Measurements from ENCODE around the gene HEYL. TPM values are rescaled to one million over a fixed set of nuclear protein-coding genes. Genes with fewer than 3 reads are reported as not detected.

HEYL gene
- total and polyA plus RNA-seq, 9 of the 15 experiments (the other 6 are each of a cell fraction or from before 2014, with no cell fraction given), result 0.13 to 0.89 (median 0.25) TPM

DNA sequence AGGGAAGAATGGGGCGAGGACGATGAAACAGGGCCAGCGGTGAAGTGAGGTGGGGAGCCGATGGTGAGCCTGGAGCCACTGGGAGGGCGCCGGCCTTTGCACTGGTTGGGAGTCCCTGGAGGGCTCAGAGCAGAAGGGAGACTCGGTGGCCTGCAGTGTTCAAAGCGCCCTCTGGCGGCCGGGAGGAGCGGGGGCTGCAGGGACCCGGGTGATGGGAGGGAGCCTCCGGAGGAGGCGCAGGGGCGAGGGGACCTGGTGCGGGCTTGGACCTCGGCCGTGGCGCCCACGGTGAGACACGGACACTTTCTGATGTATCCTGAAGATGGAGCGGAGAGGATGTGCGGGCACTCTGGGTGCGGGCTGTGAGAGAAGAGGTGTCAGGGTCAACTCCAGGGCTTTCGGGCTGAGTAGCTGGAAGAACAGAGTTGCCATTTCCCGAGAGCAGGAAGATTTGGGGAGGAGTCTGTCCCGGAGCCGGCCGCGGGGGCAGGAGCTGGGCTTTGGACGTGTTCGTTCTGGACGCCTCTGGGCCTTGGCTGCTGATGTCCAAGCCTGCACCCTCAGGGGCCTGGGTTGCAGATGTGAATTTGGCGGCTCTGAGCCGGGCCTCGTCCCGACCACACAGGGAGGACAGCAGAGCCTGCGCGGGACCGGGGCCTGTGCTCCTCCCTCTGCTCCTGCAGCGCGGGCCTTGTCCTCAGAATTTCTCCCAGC, 29.7 kb downstream of the HEYL start (continued):
- TF ChIP-seq, protein P1, sequence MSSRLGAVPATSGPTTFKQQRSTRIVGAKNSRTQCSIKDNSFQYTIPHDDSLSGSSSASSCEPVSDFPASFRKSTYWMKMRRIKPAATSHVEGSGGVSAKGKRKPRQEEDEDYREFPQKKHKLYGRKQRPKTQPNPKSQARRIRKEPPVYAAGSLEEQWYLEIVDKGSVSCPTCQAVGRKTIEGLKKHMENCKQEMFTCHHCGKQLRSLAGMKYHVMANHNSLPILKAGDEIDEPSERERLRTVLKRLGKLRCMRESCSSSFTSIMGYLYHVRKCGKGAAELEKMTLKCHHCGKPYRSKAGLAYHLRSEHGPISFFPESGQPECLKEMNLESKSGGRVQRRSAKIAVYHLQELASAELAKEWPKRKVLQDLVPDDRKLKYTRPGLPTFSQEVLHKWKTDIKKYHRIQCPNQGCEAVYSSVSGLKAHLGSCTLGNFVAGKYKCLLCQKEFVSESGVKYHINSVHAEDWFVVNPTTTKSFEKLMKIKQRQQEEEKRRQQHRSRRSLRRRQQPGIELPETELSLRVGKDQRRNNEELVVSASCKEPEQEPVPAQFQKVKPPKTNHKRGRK (tag; IDR thresholded peaks at IDR 0.05), result no peak
- TF ChIP-seq GTF2A2 (tag; IDR thresholded peaks at IDR 0.05) (no peak), PML (IDR thresholded peaks at IDR 0.05; ENCODE audit: low read length) (no peak), ZNF165 (CRISPR knock-in tag; IDR thresholded peaks at IDR 0.05; ENCODE audit: borderline replicate concordance) (no peak), FOXA3 (CRISPR knock-in tag; conservative IDR thresholded peaks at IDR 0.05 in 1 of 2, IDR thresholded peaks at IDR 0.05 in 1 of 2) (no peak), MTF1 (CRISPR knock-in tag; IDR thresholded peaks at IDR 0.05; ENCODE audit: borderline replicate concordance) (no peak), MCM2 (IDR thresholded peaks at IDR 0.05; ENCODE audit: low read depth) (no peak), HMGN3 (IDR thresholded peaks at IDR 0.05; ENCODE audit: borderline replicate concordance, extremely low read depth, insufficient read length, low read depth, low read length) (peak; percentile 39), ZNF197 (CRISPR knock-in tag; IDR thresholded peaks at IDR 0.05; ENCODE audit: low read depth) (no peak)
- TF ChIP-seq, protein P2, sequence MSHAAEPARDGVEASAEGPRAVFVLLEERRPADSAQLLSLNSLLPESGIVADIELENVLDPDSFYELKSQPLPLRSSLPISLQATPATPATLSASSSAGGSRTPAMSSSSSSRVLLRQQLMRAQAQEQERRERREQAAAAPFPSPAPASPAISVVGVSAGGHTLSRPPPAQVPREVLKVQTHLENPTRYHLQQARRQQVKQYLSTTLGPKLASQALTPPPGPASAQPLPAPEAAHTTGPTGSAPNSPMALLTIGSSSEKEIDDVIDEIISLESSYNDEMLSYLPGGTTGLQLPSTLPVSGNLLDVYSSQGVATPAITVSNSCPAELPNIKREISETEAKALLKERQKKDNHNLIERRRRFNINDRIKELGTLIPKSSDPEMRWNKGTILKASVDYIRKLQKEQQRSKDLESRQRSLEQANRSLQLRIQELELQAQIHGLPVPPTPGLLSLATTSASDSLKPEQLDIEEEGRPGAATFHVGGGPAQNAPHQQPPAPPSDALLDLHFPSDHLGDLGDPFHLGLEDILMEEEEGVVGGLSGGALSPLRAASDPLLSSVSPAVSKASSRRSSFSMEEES (CRISPR knock-in tag; IDR thresholded peaks at IDR 0.05), result no peak
- TF ChIP-seq, protein P3, sequence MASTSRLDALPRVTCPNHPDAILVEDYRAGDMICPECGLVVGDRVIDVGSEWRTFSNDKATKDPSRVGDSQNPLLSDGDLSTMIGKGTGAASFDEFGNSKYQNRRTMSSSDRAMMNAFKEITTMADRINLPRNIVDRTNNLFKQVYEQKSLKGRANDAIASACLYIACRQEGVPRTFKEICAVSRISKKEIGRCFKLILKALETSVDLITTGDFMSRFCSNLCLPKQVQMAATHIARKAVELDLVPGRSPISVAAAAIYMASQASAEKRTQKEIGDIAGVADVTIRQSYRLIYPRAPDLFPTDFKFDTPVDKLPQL (IDR thresholded peaks at IDR 0.05; ENCODE audit: extremely low read depth, insufficient read length), result no peak
- TF ChIP-seq, protein P4, sequence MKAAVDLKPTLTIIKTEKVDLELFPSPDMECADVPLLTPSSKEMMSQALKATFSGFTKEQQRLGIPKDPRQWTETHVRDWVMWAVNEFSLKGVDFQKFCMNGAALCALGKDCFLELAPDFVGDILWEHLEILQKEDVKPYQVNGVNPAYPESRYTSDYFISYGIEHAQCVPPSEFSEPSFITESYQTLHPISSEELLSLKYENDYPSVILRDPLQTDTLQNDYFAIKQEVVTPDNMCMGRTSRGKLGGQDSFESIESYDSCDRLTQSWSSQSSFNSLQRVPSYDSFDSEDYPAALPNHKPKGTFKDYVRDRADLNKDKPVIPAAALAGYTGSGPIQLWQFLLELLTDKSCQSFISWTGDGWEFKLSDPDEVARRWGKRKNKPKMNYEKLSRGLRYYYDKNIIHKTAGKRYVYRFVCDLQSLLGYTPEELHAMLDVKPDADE (conservative IDR thresholded peaks at IDR 0.05; ENCODE audit: control insufficient read depth, low read depth, low read length), result peak; percentile 37; the same call in 1 of the 2 replicates
- TF ChIP-seq, protein P5, sequence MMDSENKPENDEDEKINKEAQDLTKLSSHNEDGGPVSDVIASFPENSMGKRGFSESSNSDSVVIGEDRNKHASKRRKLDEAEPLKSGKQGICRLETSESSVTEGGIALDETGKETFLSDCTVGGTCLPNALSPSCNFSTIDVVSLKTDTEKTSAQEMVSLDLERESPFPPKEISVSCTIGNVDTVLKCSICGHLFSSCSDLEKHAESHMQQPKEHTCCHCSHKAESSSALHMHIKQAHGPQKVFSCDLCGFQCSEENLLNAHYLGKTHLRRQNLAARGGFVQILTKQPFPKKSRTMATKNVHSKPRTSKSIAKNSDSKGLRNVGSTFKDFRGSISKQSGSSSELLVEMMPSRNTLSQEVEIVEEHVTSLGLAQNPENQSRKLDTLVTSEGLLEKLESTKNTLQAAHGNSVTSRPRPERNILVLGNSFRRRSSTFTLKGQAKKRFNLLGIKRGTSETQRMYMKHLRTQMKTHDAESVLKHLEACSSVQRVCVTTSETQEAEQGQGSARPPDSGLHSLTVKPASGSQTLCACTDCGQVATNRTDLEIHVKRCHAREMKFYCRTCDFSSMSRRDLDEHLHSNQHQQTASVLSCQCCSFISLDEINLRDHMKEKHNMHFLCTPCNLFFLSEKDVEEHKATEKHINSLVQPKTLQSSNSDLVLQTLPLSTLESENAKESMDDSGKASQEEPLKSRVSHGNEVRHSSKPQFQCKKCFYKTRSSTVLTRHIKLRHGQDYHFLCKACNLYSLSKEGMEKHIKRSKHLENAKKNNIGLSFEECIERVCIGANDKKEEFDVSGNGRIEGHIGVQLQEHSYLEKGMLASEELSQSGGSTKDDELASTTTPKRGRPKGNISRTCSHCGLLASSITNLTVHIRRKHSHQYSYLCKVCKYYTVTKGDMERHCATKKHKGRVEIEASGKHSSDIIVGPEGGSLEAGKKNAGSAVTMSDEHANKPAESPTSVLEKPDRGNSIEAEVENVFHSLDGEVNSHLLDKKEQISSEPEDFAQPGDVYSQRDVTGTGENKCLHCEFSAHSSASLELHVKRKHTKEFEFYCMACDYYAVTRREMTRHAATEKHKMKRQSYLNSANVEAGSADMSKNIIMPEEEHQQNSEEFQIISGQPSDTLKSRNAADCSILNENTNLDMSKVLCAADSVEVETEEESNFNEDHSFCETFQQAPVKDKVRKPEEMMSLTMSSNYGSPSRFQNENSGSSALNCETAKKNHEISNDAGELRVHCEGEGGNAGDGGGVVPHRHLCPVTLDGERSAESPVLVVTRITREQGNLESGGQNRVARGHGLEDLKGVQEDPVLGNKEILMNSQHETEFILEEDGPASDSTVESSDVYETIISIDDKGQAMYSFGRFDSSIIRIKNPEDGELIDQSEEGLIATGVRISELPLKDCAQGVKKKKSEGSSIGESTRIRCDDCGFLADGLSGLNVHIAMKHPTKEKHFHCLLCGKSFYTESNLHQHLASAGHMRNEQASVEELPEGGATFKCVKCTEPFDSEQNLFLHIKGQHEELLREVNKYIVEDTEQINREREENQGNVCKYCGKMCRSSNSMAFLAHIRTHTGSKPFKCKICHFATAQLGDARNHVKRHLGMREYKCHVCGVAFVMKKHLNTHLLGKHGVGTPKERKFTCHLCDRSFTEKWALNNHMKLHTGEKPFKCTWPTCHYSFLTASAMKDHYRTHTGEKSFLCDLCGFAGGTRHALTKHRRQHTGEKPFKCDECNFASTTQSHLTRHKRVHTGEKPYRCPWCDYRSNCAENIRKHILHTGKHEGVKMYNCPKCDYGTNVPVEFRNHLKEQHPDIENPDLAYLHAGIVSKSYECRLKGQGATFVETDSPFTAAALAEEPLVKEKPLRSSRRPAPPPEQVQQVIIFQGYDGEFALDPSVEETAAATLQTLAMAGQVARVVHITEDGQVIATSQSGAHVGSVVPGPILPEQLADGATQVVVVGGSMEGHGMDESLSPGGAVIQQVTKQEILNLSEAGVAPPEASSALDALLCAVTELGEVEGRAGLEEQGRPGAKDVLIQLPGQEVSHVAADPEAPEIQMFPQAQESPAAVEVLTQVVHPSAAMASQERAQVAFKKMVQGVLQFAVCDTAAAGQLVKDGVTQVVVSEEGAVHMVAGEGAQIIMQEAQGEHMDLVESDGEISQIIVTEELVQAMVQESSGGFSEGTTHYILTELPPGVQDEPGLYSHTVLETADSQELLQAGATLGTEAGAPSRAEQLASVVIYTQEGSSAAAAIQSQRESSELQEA (IDR thresholded peaks at IDR 0.05; ENCODE audit: low read depth), result no peak

All from K562 (cell line).